Activated T-helper 1 cell treated with anti-CD3 and anti-CD28 coated beads, Interleukin-12 subunit alpha, Interleukin-12 subunit beta, Interleukin-2, Interleukin-4 antibody, amounts not matched to agents 30 ng/mL and 10 ng/mL and 1 ng/mL, durations not matched to agents 14 hours and 24 hours and 36 hours (primary cell): Measurements from ENCODE around the gene PCK1. TPM values are rescaled to one million over a fixed set of nuclear protein-coding genes. Genes with fewer than 3 reads are reported as not detected.

Source experiments
- DNase-seq: peaks from one replicate; pipeline ENCODE4 v3.0.0; 2021; ENCODE audit warnings: low spot score
- H3K27ac Mint-ChIP-seq: one replicate; pipeline ENCODE4 v1.8.0; 2021; ENCODE audit warnings: mild to moderate bottlenecking, mixed read lengths
- H3K27me3 Mint-ChIP-seq: one replicate; pipeline ENCODE4 v1.8.0; 2022; ENCODE audit warnings: mild to moderate bottlenecking, moderate library complexity, mixed read lengths; ENCODE audit not compliant: insufficient read depth
- H3K36me3 Mint-ChIP-seq: one replicate; pipeline ENCODE4 v1.8.0; 2021; ENCODE audit warnings: low read depth, mixed read lengths
- H3K4me1 Mint-ChIP-seq: one replicate; pipeline ENCODE4 v1.8.0; 2021; ENCODE audit warnings: low read depth, mixed read lengths
- H3K4me3 Mint-ChIP-seq: one replicate; pipeline ENCODE4 v1.8.0; 2021; ENCODE audit warnings: mild to moderate bottlenecking, moderate library complexity, mixed read lengths
- H3K9me3 Mint-ChIP-seq: one replicate; pipeline ENCODE4 v1.8.0; 2021; ENCODE audit warnings: mixed read lengths
- intact Hi-C: fragments of 100-400 bp; cut with micrococcal nuclease; formaldehyde crosslinking; loops from one replicate; pipeline ENCODE4 v1.15.1; 2024
- total RNA-seq: library from RNA; stranded (reverse); gene quantifications from 2 replicates; pipeline ENCODE4 v1.2.3, GENCODE V29; 2022

Gene PCK1
- total RNA-seq, 1 donor from 2014 or later, result not detected

DNA sequence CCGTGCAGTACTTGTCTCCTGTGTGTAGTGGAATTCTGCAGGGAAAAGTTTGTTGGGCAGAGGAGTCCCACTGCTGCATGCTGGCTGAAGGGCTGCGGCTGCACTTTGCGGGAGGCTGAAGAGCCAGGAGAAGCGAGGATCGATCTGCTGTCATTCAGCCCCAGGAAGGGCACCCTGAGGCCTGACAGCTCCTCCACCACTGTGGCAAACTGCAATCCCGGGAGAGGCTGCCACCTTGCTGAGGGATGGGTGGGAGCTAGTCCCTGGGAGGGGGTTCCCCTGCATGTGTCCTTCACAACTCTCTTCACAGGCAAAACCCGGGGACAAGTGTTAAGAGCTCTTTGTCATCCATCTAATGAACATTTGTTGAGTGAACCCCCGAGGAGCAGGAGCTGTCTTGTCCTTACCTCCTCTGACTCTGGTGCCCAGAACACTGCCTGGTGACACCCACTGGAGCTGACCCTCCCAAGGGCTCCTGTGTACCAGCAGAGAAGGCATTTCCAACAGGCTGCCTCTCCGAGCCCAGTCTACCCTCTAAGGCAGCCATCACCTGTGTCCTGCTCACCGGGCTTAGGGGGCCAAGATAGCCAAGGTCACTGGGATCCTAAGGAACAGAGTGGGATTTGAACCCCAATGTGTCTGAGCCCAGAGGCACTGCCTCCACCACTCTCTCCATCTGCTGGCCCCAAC is 17.7 kb downstream of the PCK1 start:
- intact Hi-C loops, result no loop called here
- Mint-ChIP-seq H3K4me1 (no peaks in the 10 kb centered on the region), H3K27me3 (peaks cover 12% of the 10 kb centered on the region), H3K36me3 (no peaks in the 10 kb centered on the region), H3K9me3 (no peaks in the 10 kb centered on the region), H3K4me3 (no peak overlapping the region), H3K27ac (no peak overlapping the region)
- no peak for DNase-seq

DNA sequence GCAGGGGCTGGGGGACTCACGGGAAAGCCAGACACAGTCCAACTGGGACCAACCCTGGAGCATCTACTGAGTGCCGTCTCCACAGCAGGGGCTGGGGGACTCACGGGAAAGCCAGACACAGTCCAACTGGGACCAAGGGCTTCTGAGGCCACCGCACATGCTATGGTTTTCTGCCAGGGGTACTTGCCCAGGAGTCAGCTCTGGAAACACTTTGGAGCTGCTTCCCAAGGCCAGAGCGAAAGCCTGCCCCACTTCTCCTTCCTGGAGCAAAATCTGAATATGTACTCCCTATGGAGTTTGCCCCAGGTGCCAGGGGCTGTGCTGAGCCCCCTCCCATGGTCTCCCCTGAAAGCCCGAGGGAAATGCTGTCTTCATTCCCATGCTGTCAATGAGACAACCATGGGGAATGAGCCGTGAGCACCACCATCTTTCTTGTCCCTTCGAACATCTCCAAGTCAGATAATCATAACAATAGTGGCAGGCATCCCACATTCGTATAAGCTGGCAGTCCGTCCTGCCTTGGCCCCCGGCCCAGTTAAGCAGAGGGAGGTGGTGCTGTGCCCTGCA is 18.5 kb downstream of the PCK1 start:
- DNase-seq, result no peak
- H3K36me3 Mint-ChIP-seq, result no peaks in the 10 kb centered on the region
- no peak overlapping the region for H3K27ac Mint-ChIP-seq
- no peaks in the 10 kb centered on the region for H3K4me1 Mint-ChIP-seq
- intact Hi-C loops, result no loop called here
- H3K27me3 Mint-ChIP-seq, result peaks cover 14% of the 10 kb centered on the region
- H3K4me3 Mint-ChIP-seq, result no peak overlapping the region
- no peaks in the 10 kb centered on the region for H3K9me3 Mint-ChIP-seq

DNA sequence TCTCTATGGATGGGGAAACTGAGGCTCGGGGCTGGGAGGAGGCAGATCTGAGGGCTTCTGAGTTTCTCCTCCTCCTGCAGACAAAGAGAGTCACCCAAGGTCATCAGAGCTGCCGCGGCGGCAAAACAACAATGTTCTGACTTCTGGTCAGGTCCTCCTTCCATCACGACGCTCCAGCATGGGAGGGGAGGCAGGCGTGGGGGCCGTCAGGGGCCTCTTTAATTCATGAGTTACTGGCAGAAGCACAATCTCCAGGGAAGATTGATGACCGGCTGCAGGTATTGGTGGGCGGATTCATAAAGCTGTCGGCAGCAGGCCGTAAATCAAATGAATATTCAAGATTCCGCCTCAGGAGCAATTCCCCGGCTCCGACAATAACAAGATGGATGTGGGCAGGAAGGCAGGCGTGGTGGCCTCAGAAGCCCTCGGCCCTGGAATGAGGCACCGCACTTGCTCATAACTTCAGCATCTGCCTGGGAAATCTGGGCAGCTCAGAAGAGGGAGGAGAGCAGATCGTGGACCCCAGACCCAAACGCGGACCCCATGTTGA is 19.1 kb downstream of the PCK1 start:
- no peak for DNase-seq
- Mint-ChIP-seq H3K27me3 (peaks cover 17% of the 10 kb centered on the region), H3K9me3 (no peaks in the 10 kb centered on the region), H3K36me3 (no peaks in the 10 kb centered on the region), H3K4me3 (no peak overlapping the region), H3K4me1 (no peaks in the 10 kb centered on the region), H3K27ac (no peak overlapping the region)
- intact Hi-C loops, result no loop called here

DNA sequence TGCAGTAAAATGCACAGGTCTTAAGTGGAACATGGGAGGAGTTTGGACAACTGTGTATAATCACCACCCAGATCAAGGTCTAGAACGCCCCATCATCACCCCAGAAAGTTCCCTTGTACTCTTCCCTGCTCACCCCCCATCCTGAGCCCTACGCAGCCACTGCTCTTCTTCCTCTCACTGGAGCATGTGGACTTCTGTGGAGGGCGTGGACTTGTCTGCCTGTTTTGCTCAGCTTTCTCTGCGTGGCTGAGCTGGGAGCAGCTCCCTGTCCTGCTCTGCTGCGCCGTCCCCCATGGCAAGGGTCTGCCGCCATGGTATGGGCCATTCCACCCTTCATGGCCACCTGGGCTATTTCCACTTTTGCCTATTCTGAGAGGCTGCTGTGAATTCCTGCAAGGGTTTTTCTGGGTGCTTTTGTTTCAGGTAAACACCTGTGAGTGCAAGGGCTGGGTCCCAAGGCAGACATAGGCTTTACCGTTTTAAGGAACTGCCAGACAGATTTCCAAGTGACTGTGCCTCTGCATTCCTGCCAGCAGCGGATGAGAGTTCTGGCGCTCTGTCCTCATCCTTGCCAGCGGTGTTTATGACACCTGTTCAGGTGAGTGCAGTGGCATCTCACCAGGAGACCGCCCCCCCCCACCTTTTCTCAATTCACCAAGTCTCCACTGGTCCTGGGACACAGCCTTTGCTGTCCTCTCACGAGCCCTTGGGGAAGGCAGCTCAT is 19.7 kb downstream of the PCK1 start:
- H3K4me3 Mint-ChIP-seq, result no peak overlapping the region
- no peak overlapping the region for H3K27ac Mint-ChIP-seq
- H3K9me3 Mint-ChIP-seq, result no peaks in the 10 kb centered on the region
- H3K36me3 Mint-ChIP-seq, result no peaks in the 10 kb centered on the region
- no peaks in the 10 kb centered on the region for H3K4me1 Mint-ChIP-seq
- no peak for DNase-seq
- H3K27me3 Mint-ChIP-seq, result peaks cover 21% of the 10 kb centered on the region
- intact Hi-C loops, result no loop called here

DNA sequence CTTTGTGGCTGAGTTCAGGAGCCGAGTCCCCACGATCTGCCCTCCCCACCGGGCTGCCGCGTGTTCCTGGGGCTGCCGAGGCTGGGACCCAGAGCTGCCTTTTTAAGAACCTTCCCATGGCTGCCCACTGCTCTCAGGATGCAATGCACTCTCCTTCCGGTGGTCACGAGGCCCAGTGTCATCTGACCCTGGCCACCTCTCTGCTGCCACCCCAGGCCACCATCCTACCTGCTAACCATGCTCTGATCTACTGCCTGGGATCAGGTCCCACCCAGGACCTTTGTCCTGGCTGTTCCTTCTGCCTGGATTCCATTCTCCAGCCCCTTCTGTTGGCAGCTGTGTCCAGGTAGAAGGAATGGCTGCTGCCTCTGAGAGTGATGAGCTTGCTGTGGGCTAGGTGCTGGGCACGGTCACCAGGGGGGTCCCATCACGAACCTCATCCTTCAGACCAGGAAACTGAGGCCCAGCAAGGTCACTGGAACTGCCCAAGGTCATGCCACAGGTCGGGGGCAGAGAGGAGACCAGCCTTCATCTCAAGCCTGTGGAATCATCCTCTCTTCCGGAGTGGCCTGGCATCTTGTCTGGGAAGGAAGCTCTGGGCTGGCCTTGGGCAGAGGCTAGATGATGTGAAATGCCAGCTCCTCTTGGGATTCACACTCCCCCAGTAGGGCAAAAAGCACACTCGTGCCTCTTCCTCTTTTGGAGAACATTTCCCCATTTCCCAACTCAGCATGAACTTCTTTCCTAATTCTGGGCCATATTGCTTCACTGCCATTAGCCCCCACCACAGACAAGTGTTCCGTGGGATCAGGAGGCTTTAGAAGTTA is 20.5 kb downstream of the PCK1 start:
- no peaks in the 10 kb centered on the region for H3K9me3 Mint-ChIP-seq
- H3K4me1 Mint-ChIP-seq, result no peaks in the 10 kb centered on the region
- DNase-seq, result no peak
- intact Hi-C loops, result no loop called here
- H3K27me3 Mint-ChIP-seq, result peaks cover 21% of the 10 kb centered on the region
- H3K36me3 Mint-ChIP-seq, result no peaks in the 10 kb centered on the region
- H3K27ac Mint-ChIP-seq, result no peak overlapping the region
- H3K4me3 Mint-ChIP-seq, result no peak overlapping the region

DNA sequence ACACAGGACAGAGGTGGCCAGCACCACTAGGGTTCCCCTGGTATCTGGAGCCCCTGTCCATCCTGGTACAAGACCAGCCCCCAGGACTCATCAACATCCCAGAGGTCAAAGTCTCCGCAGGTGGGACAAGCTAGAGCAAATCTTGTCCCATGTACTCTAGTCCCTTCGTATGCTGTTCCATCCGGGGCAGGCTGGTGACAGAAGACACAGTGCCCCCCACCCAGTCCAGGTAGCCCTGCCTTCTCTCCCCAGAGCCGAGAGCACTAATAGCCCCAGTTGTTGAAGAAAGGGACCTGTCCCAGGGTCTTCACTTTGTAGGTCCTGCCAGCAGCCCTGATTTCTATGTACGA is 21.1 kb downstream of the PCK1 start:
- intact Hi-C loops, result no loop called here
- Mint-ChIP-seq H3K36me3 (no peaks in the 10 kb centered on the region), H3K27ac (no peak overlapping the region), H3K4me3 (no peak overlapping the region), H3K4me1 (no peaks in the 10 kb centered on the region), H3K9me3 (no peaks in the 10 kb centered on the region), H3K27me3 (peaks cover 21% of the 10 kb centered on the region)
- no peak for DNase-seq

DNA sequence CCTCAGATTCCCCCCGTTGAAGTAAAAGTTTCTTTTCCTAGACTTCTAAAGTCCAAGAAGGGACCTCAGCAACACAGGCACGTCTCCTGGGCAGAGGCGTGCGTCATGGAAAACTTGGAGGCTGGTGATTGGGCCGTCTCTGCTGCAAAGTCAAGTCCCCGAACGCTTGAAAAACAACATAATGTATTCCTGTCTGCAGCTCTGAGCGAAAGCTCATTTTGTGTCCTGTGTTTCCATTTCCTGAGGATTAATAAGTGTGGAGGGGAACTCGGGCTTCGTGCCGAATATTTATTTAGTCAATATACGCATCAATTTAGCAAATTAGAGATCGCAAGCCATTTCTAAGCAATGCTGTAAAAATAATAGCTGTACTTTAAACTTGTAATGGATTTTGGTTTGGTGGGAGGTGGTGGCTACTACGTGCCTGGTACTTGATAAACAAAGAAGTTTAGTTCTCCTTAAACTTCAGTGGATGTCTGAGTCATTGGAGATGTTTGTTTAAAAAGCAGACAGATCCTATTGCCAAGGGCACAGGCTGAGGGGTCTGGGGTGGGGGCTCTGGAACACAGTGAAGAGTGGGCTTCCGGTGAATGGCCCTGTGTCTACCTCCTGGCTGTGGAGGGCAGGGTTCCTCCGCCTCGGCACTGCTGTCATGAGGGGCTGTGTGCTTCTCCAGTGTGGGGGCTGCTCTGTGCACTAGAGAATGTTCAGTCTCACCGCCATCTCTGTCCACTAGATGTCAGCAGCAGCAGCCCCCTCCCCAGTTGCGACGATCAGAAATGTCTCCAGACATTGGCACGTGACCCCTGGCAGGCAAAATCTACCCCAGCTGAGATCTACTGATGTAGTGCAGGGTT is 21.8 kb downstream of the PCK1 start:
- no peaks in the 10 kb centered on the region for H3K9me3 Mint-ChIP-seq
- DNase-seq, result no peak
- intact Hi-C loops, result no loop called here
- H3K4me3 Mint-ChIP-seq, result no peak overlapping the region
- H3K27me3 Mint-ChIP-seq, result peaks cover 21% of the 10 kb centered on the region
- H3K4me1 Mint-ChIP-seq, result no peaks in the 10 kb centered on the region
- H3K36me3 Mint-ChIP-seq, result no peaks in the 10 kb centered on the region
- no peak overlapping the region for H3K27ac Mint-ChIP-seq

DNA sequence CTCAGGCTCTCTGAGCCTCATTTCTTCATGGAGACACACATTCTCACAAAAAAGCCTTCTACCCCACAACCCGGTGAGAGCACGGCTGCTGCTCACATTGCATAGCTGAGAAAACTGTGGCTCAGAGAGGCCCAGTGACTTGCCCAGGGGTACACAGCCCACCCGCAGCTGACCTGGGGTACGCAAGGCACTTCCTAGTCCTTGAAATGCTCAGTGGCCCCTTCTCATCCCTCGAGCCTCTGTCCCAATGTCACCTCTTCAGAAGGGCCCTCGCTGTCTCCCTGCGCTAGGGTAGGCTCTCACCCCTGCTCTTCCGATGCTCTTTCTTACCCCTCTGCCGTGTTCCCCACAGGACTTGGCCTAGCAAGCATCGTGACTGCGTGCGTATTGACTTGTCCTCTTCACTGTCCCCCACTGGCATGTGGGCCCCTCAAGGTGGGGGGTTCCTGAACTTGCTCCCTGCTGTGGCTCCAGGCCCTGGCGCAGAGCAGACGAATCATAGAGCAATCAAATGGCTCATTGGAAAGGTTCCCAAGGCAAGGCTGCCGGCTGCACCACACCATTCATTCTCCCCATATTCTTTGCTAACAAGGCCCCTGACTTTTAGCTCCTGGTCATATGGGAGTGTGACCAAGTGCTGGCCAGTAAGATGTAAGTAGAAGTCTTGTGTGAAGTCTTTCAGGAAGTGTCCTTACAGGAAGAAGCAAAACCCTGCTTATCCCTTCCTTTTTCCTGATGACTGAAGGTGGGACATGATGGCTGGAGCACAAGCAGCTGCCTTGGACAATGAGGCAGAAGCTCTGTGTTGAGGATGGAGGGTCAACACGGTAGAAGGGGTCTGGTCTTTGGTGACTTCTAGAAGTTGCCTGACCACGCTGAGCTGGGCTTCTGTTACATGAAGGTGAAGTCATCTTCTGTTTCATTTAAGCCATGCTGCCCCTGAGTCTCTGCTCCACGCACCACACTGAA is 22.7 kb downstream of the PCK1 start:
- no peak for DNase-seq
- intact Hi-C loops, result no loop called here
- H3K4me3 Mint-ChIP-seq, result no peak overlapping the region
- H3K27me3 Mint-ChIP-seq, result peaks cover 21% of the 10 kb centered on the region
- H3K4me1 Mint-ChIP-seq, result no peaks in the 10 kb centered on the region
- H3K9me3 Mint-ChIP-seq, result no peaks in the 10 kb centered on the region
- H3K27ac Mint-ChIP-seq, result no peak overlapping the region
- H3K36me3 Mint-ChIP-seq, result no peaks in the 10 kb centered on the region

DNA sequence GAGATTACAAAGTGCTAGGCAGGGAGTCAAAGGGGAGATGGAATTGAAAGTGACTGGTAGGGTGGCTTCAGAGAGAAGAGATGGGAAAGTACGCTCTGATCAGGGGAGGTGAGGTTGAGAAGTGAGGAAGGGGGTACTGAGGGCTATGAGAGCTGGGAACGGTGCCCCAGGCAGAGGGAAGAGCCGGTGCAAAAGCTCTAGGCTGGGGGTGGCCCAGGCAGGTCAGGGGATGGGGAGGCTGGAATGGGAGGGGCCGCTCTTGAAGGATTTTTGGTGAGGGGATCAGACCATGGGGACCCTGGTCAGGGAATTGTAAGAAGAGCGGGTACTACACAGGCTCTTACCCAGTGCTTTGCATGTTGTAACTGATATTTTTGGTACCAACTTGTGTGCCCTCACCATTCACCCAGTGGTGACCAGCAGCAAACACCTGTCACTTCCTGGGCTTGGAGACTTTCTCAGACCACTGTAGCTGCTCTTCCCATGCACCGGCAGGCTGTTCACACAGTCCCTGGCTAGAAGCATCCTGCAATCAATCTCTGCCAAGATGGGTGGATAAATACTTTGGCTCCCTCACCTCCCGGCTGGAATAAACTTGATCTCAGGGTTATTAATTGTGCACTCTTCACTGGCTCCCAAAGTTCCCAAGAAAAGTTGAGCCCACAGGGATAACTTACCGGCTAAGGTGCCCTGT is 24.0 kb downstream of the PCK1 start:
- Mint-ChIP-seq H3K27ac (no peak overlapping the region), H3K27me3 (peaks cover 16% of the 10 kb centered on the region), H3K4me1 (no peaks in the 10 kb centered on the region), H3K36me3 (no peaks in the 10 kb centered on the region), H3K9me3 (no peaks in the 10 kb centered on the region), H3K4me3 (no peak overlapping the region)
- intact Hi-C loops, result no loop called here
- DNase-seq, result no peak

DNA sequence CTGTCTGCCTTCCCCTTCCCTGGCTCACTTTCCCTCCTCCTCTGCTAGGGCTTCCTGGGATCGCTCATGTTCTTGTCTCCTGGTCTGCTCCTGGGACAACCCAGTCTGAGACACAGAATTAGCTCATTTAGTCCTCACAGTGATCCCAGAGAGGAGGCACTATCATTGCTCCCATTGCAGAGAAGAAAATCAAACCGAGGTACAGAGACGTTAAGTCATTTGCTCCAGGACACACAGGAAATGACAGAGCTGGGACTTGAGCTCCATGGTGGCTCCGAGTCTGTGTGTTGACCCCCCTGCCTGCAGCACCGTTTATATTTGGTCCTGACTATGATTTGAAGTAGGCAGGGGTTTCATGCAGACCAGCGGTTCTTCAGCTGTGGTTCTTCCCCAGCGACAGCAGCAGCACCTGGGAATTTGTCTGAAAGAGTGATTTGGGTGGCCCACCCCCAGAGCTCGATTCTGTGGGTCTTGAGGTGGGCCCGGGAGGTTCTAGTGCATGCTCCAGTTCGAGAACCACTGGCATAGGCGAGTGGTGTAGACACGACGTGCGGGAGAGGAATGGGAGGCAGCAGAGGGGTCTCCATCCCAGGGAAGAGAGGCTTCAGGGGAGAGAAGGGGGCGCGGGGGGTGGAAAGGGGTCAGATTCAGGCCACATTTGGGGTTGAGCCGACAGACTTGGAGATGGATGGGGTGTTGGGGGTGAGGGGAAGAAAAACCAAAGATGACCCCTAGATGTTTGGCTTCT is 24.7 kb downstream of the PCK1 start:
- H3K27me3 Mint-ChIP-seq, result peaks cover 9% of the 10 kb centered on the region
- H3K27ac Mint-ChIP-seq, result no peak overlapping the region
- intact Hi-C loops, result no loop called here
- no peak overlapping the region for H3K4me3 Mint-ChIP-seq
- H3K9me3 Mint-ChIP-seq, result no peaks in the 10 kb centered on the region
- DNase-seq, result no peak
- no peaks in the 10 kb centered on the region for H3K4me1 Mint-ChIP-seq
- H3K36me3 Mint-ChIP-seq, result no peaks in the 10 kb centered on the region
